HG03457 (cell line): Measurements from ENCODE around the gene ARHGAP24.
"Not testable (repeated sequence)": the region's sequence is repeated elsewhere in the genome, so short reads cannot be mapped to it uniquely, and the experiment has no call there.

ENCODE experiments used
- ATAC-seq: cut with Tn5 transposase; IDR thresholded peaks from one replicate; pipeline ENCODE4 v1.9.1; 2021; ENCODE audit warnings: moderate number of reproducible peaks; ENCODE audit not compliant: unreplicated experiment

Gene ARHGAP24

DNA sequence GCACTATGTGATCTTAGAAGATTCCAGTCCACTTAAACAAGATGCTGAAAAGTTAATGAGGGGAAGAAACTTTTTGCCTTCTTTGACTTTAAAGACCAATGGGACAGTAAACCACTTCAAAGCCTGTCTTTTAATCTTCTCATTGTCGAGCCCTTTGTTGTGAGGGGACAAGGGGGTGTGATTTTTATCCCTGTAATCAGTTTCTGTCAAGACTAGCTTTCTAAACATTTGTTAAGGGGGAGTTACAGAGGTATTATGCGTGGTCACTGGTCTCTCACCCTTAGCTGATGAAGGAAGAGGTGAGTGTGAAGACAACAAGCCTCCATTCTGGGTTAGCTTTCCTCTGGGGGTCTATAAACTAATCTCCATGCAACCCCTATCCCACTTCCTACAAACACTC is 409.3 kb downstream of the ARHGAP24 start:
- ATAC-seq = no peak

DNA sequence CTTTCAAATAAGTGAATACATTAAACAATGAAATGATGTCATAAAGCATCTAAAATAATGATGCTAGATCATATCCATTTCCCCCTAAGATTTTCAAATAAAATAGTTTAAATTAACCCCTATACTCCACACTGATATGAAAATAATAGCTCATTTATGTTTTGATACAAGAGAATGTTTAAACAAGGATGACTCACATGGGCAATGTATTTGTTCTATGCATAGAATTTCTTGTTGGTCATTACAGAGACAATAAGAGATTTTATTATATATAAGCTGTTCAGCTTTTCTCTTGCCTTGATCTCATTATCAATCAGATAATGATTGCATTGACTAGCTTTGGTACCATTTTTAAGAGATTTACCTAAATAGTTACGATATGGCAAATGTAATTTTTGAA is 411.7 kb downstream of the ARHGAP24 start:
- no peak for ATAC-seq

DNA sequence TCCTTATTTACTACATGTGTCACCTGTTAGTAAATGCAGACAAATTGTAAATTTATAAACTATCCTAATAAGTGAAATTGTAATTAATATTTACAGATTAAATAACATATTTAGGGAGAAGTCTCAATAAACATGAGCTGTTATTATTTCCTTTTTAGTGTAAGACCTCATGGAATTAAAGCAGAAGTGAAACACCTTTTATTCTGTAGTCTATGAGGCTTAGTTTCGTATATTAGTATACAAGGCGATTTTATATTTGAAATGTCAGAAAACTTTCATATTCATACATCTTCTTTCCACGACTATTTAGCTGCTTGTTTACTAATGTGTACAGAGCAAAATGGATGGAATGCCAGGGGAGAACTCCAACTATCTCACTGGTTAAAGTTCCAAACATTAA is 414.4 kb downstream of the ARHGAP24 start:
- ATAC-seq = no peak

DNA sequence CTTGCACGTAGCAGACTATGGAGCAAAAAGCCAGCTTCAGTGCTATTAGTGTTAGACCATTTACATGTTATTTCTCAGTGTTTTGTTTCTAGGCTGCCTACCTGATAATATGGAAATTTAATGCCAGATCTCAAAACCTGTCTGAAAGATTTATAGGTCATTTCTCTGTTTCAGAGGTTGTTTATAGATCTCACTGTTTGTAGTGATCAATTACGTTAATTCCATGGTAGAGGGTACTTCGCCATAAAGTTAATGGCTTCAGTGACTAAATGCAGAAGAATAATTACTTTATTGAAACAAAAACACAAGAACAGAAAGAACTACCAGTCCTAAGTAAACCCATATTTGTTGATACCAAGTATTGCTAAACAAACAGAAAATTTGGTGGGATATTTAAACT is 420.8 kb downstream of the ARHGAP24 start:
- no peak for ATAC-seq

DNA sequence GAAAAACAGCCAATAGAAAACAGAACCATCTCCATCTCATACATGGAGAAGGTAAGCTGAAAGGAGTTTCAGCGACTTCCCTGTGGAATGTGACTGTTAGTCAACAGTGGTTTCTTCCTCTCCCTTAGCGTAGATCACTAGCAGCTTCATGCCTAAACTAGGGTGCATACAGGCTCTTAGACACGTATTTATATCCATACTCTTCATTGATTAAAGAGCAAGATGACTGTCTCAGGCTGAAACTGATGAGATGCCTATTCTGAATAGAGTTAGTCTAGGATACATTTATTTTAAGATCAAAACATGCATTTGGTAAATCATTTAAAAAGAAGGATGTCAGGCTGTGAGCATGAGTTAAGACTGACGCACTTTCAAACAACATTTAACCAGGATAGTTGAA is 423.3 kb downstream of the ARHGAP24 start:
- no peak for ATAC-seq

DNA sequence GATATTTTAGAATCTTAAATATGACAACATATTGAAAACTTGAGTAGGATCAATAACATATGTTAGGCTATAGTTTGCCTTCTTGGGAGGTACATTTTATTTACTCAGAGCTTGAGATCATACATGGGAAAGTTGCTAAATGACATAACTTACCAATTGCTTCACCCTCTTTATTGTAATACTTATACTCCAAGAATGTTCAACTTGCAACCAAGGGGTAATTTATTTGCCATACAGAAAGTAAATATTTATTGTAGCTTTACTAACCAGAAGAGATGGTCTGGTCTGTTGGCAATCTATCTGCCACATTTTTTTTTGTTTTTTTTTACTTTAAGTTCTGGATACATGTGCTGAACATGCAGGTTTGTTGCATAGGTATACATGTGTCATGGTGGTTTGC is 426.6 kb downstream of the ARHGAP24 start:
- ATAC-seq = no peak

DNA sequence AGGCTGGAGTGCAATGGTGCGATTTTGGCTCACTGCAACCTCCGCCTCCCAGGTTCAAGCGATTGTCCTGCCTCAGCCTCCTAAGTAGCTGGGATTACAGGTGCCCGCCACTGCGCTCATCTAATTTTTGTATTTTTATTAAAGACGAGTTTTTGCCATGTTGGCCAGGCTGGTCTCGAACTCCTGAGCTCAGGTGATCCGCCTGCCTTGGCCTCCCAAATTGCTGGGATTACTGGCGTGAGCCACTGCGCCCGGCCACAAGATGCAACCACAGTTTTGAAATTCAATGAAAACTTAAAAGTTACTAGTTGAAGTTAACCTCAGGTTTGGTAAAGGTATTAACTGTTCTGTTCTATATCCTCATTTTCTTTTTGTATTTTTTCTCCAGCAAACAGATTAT is 427.7 kb downstream of the ARHGAP24 start:
- not testable (repeated sequence) for ATAC-seq

DNA sequence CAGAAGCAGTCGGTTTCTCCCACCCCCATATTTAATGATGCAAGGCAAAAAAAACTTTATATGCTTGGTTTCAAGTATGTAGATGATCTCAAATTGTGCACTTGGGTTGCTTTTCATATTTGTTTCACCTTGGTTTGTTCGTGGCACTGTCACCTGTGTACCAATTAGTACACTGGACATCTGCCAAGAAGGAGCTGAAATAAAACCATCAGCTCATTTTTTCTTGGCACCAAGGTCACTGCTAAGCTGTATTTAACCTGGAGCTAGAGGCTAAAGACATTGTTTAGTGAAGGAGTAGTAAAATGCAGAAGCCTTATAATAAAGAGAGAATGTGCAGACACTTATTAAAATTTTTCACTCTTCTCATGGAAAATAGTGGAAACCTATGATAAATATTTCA is 430.8 kb downstream of the ARHGAP24 start:
- ATAC-seq = no peak

DNA sequence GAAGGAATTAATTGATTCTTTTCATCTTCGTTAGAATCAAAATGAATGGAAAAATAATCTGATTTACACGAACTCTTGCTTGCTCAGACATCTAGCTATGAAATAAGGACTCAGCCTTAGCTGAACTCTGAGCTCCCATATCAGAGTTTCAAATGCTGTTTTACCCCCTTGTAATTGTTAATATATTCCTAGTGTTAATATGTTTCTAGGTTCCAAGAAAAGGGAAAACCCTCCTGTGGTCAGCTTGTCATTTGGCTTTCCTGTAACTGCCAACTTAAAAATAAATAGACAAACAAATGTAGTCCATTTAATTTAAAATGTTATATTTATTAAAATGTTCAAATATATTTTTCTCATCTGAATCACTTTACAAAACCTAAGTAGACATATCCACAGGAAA is 432.1 kb downstream of the ARHGAP24 start:
- no peak for ATAC-seq

DNA sequence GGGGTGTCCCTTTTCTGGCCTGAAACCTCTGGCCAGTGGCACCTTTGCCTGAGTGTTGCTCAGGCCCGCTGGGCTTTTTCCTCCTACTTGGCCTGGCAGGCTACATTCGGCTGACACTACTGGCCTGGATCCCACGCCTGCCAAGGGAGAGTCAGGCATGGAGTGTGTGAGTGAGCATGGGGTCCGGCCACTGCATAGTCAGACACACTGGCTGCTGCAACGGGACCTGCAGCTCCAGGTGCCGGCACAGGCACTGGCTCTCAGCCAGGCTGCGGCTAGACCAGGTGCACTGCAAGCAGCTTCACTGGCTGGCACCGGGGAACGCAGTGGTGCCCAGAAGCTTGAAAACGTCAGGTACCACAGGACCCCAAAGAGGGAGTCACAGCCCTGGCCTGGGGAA is 434.9 kb downstream of the ARHGAP24 start:
- no peak for ATAC-seq

DNA sequence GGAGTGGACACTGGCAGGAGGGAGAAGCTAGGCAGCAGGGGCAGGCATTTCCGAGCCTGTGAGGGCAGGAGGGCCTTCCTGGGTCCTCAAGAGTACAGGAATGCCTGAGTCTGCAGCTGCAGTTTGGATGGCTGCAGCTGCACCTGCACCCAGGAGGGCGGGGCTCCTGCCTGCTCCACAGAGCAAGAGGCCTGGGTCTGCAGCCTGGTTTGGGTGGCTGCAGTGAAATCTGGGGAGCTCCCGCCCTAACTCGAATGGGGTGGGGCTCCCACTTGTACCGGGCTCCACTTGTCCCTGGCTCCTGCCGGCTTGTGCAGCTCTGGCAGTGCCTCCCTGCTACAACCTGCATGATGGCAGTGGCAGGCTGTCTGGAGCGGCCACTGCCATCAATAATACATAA is 436.0 kb downstream of the ARHGAP24 start:
- no peak for ATAC-seq

DNA sequence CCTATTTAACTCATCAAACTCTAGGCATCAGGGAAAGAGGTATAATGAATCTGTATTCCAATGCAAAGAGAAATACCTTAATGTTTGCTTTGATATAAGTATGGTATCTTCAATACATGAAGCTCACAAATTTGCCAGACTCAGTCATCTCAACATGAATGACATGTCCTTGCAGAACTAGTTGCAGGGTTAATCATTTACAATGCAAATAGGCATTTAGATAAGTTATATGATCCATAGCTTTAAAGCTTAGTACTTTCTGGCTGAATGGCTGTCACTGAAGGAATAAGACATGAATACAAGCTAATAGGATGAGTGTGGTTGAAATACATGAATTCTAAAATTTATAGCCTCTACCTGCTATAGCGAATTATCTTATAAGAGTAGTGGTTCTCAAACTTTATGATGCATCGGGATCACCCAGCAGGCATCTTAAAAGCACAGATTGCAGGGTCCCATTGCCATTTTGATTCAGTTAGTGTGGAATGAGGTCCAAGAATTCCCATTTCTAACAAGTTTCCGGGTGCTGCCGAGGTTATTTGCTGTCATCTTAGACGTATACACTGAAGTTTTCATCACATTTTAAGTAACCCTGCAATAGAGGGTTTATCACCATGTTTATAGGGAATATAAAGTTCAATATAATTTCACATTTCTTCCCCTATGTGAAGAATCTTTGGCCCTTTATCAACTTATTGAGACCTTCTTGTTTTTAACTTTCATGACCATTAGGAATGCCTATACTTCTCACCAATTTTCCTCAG is 439.2 kb downstream of the ARHGAP24 start:
- no peak for ATAC-seq

DNA sequence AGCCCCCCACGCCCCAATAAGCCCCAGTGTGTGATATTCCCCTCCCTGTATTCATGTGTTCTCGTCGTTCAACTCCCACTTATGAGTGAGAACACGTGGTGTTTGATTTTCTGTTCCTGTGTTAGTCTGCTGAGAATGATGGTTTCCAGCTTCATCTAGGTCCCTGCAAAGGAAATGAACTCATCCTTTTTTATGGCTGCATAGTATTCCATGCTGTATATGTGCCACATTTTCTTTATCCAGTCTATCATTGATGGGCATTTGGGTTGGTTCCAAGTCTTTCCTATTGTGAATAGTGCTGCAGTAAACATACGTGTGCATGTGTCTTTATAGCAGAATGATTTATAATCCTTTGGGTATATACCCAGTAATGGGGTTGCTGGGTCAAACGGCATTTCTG is 440.6 kb downstream of the ARHGAP24 start:
- ATAC-seq = not testable (repeated sequence)

DNA sequence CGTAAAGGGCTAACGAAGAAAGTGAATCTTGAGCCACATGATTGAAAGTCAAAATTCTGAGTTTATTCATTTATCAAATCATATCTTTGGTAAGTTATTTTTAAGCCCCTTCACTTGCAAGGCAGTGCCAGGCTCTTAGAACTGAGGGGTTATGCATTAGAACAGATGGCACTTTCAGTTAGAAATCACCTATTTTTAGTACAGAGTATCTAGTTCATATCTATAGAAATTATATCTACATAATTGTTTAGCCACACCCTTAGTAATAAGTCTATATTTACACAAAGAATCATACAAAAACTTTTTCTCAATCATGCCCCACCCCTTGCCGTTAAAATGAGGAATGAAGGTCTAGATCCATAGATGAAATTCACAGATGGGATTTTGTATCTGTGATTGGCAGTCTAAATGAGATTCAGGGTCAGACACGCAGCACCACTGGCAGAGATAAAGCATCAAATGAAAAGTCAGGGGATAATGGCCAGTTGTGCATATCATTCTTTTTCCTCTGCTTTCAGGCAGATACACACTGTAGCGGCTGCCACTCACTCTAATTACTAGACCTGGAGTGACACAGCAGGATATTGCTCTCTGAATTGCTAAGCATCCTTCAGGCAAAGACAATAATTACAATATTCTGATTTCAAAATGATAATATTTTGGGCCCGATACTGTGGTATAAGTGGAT is 444.4 kb downstream of the ARHGAP24 start:
- no peak for ATAC-seq

DNA sequence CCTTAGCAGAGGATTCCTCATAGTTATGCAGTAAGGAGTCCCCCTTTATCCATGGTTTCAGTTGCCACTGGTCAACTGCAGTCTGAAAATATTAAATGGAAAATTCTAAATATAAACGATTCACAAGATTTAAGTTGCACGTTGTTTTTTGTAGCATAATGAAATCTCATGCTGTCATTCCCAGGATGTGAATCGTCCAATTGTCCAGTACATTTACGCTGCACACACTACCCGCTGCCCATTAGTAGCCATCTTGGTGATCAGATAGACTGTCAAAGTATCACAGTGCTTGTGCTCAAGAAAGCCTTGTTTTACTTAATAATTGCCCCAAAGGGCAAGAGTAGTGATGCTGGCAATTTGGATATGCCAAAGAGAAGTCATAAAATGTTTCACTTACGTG is 450.1 kb downstream of the ARHGAP24 start:
- ATAC-seq = no peak

DNA sequence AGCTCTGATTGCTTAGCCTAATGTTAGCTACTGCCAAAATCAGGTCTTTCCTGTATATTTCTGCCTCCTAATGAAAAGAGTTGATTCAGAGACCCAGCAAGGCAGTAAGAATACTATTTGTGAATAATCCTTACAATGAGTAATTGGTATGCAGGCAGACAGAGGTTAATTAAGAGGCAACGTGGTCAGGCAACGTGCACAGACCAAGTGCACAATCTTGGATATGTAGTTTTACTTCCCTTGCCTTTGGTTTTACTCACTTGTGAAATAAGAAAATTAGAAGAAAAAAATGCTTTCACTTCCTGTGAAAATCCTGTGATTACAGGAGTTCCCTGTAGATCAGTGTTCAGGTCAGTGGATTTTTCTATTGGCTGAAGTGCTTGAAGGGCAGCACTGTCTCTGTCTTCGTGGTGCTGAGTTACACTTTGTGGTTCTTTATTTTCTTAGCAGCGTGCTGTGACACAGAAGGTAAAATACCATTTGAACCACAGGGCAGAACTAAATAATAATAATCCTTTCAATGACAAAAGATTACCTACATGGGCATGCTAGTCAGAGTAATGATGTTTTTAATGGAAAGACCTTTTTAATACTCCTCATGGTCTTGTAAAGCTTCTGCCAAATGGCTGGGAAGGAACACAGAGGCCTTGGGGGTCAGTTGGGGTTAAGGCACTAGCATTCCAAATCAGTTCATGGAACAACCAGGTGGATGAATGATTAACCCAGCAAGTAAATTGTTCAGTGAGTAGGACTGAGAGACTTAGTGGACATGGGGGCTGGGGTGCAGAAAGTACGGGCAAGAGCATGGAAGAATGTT is 454.0 kb downstream of the ARHGAP24 start:
- ATAC-seq = no peak

DNA sequence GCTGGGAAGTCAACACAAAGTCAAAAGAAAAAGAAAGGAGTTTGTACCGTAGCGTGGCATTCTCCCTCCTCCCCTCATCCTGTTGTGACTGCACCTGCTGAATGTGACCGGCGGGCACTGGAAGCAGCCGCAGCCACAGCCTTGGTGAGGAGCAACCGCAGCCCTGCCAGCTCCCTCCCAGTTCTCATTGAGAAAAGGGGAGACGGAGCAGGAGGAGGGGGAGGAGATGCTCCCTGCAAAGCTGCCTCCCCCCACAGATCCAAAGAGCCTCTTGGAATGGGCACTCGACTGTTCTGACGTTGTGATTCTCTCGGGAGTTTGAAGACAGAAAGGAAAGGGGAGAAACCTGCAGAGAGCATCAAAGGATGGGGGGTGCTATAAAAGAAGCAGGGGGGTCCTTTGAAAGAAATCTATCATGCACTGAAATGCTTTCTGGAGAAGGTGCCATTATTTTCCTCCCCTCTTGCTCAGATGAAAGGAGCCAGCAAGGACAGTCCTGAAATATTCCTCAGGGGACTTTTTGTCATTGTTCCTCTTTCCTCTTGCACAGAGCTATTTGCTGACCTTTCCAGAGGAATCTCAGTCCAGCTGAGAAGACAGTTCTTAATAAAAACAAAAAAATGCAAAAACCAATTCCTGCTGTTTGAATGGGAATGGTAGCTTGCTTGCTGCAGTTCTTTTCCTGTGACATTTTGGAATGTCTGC is 455.2 kb downstream of the ARHGAP24 start:
- no peak for ATAC-seq

DNA sequence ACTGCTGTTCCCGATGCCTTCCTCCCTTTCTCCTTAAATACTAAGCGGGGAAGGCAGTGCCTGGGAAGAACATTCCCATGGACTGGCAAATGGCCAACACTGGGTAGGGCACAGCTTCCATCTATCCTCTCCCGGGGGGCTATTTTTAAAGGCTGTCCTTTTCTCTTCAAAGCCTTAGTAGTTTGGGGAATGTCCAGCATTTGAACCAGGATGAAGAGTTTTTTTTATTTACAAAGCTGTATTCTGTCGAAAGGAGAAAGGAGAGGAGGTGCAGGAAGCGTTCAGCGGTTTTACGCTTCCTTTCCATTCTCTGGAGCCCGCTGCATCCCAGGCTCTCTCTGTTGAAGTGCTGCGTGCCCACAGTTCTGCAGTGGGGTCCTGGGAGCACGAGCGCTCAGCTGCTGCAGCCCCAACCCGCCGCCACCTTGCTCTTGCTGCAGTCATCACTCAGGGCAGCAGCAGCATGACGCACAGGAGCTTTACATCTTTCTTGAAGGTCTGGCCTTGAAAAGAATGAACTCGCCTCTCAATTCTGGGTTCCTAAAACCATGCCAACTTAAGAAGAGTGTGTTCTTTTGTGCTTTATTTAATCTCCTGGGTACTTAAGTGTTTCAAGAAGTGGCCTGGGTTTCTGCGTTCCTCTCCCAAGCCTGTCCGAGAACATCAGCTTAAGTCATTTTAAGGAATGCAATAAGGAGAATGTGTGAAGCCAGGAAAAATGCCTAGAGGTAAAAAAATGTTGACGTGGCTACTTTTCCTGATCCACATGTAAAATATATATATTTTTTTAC is 457.7 kb downstream of the ARHGAP24 start:
- ATAC-seq = no peak

DNA sequence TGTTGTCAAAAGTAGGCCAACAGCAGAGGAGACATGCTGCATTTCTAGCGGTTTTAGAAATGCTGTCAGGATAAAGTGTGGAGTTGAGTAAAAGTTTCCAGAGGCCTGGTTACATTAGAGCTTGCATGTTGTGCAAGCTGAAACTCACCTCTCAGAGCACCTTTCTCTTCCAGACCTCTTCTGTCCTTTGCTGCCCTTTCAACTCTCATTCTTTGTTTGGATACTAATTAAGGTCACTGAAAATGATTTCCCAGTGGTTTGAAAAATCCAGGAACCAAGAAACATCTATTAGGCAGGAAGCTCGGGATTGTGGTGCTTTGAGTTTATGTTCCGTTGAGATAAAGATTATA is 458.3 kb downstream of the ARHGAP24 start:
- ATAC-seq = no peak

DNA sequence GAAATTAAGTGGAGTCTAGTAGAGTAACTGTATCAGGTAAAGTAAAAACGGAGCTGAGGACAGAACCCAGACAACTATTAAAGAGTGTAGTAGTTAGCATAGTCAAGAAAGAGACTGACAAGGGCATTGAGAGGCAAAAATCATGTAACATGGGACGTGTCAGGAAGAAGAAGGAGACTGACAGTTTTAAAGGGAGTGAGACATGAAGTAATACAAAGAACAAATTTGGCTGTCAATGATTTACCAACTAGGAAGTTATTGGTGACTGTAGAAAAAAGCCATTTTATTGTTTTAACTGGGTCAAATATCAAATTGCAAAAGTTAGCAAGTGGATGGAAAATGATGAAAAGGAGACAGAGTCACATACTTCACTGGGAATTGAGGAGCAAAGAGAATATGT is 462.6 kb downstream of the ARHGAP24 start:
- no peak for ATAC-seq

DNA sequence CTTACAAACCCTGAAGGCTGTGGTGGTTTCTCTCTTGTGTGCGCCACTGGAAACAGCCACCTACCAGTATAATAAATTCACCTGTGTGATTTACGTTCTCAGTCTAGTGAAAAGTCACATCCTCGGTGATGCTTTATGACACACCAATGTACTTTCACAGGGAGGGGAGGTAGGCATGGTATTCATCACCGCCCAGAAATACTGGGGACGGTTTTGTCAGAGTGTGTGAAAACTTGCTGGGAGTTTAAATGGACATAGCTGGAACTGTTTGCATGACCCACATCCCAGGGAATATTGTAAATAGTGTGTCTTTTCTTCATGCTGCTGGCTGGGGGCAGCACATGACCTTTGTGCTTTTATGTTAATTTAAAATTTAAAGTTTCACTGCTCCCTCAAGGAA is 463.1 kb downstream of the ARHGAP24 start:
- ATAC-seq = no peak
